ENCODE measurements around the gene ATP2A3.
A peak's percentile ranks its signal among the peaks of the same experiment; 100 is the strongest.

Gene ATP2A3

GRCh38 chr17:3968015-3968414 lies 3.8 kb upstream of the ATP2A3 start:
- Histone ChIP-seq H3K4me3 (ENCODE audit: low read length) (no peak overlapping the region), H3K9ac (ENCODE audit: low read length) (no peak overlapping the region), H3K9me3 (ENCODE audit: control insufficient read depth, low read depth, low read length) (no peaks in the 10 kb centered on the region), H3K27me3 (ENCODE audit: control insufficient read depth, insufficient read depth, low read length) (peaks cover 25% of the 10 kb centered on the region), H3K27ac (ENCODE audit: low read length) (no peak overlapping the region), H3K4me1 (ENCODE audit: control insufficient read depth, low read depth, low read length) (no peaks in the 10 kb centered on the region), H3K36me3 (ENCODE audit: control insufficient read depth, low read depth, low read length) (no peaks in the 10 kb centered on the region)

GRCh38 chr17:3966720-3967363 lies 2.6 kb upstream of the ATP2A3 start:
- Histone ChIP-seq H3K27ac (ENCODE audit: low read length) (no peak overlapping the region), H3K9ac (ENCODE audit: low read length) (no peak overlapping the region), H3K36me3 (ENCODE audit: control insufficient read depth, low read depth, low read length) (no peaks in the 10 kb centered on the region), H3K4me3 (ENCODE audit: low read length) (no peak overlapping the region), H3K27me3 (ENCODE audit: control insufficient read depth, insufficient read depth, low read length) (peaks cover 37% of the 10 kb centered on the region), H3K4me1 (ENCODE audit: control insufficient read depth, low read depth, low read length) (no peaks in the 10 kb centered on the region), H3K9me3 (ENCODE audit: control insufficient read depth, low read depth, low read length) (no peaks in the 10 kb centered on the region)

GRCh38 chr17:3965118-3965800 lies 1.0 kb upstream of the ATP2A3 start:
- Histone ChIP-seq H3K9ac (ENCODE audit: low read length) (no peak overlapping the region), H3K27ac (ENCODE audit: low read length) (no peak overlapping the region), H3K9me3 (ENCODE audit: control insufficient read depth, low read depth, low read length) (no peaks in the 10 kb centered on the region), H3K4me1 (ENCODE audit: control insufficient read depth, low read depth, low read length) (no peaks in the 10 kb centered on the region), H3K4me3 (ENCODE audit: low read length) (peak overlapping the region; percentile 57), H3K27me3 (ENCODE audit: control insufficient read depth, insufficient read depth, low read length) (peaks cover 40% of the 10 kb centered on the region), H3K36me3 (ENCODE audit: control insufficient read depth, low read depth, low read length) (no peaks in the 10 kb centered on the region)

- H3K4me3 ChIP-seq (ENCODE audit: low read length) = peak overlapping the region; percentile 21
Measured at GRCh38 chr17:3963237-3964201, 718 bp downstream of the ATP2A3 start.

GRCh38 chr17:3962965-3963236 lies 1.3 kb downstream of the ATP2A3 start:
- H3K27ac ChIP-seq (ENCODE audit: low read length) = no peak overlapping the region
- no peaks in the 10 kb centered on the region for H3K36me3 ChIP-seq (ENCODE audit: control insufficient read depth, low read depth, low read length)
- H3K27me3 ChIP-seq (ENCODE audit: control insufficient read depth, insufficient read depth, low read length) = peaks cover 40% of the 10 kb centered on the region
- H3K4me3 ChIP-seq (ENCODE audit: low read length) = no peak overlapping the region
- H3K4me1 ChIP-seq (ENCODE audit: control insufficient read depth, low read depth, low read length) = no peaks in the 10 kb centered on the region
- H3K9ac ChIP-seq (ENCODE audit: low read length) = no peak overlapping the region
- no peaks in the 10 kb centered on the region for H3K9me3 ChIP-seq (ENCODE audit: control insufficient read depth, low read depth, low read length)

More at GRCh38 chr17:3963237-3964201, 718 bp downstream of the ATP2A3 start:
- Histone ChIP-seq H3K27me3 (ENCODE audit: control insufficient read depth, insufficient read depth, low read length) (peaks cover 40% of the 10 kb centered on the region), H3K9me3 (ENCODE audit: control insufficient read depth, low read depth, low read length) (no peaks in the 10 kb centered on the region), H3K27ac (ENCODE audit: low read length) (no peak overlapping the region), H3K9ac (ENCODE audit: low read length) (no peak overlapping the region), H3K36me3 (ENCODE audit: control insufficient read depth, low read depth, low read length) (no peaks in the 10 kb centered on the region), H3K4me1 (ENCODE audit: control insufficient read depth, low read depth, low read length) (no peaks in the 10 kb centered on the region)

- no peak overlapping the region for H3K9ac ChIP-seq (ENCODE audit: low read length)
Measured at GRCh38 chr17:3962217-3962964, 1.8 kb downstream of the ATP2A3 start.

GRCh38 chr17:3961564-3962047 lies 2.6 kb downstream of the ATP2A3 start:
- Histone ChIP-seq H3K4me1 (ENCODE audit: control insufficient read depth, low read depth, low read length) (peaks cover 5% of the 10 kb centered on the region), H3K27me3 (ENCODE audit: control insufficient read depth, insufficient read depth, low read length) (peaks cover 40% of the 10 kb centered on the region), H3K36me3 (ENCODE audit: control insufficient read depth, low read depth, low read length) (no peaks in the 10 kb centered on the region), H3K9me3 (ENCODE audit: control insufficient read depth, low read depth, low read length) (no peaks in the 10 kb centered on the region), H3K4me3 (ENCODE audit: low read length) (no peak overlapping the region), H3K27ac (ENCODE audit: low read length) (no peak overlapping the region), H3K9ac (ENCODE audit: low read length) (no peak overlapping the region)

More at GRCh38 chr17:3962217-3962964, 1.8 kb downstream of the ATP2A3 start:
- Histone ChIP-seq H3K4me1 (ENCODE audit: control insufficient read depth, low read depth, low read length) (no peaks in the 10 kb centered on the region), H3K27me3 (ENCODE audit: control insufficient read depth, insufficient read depth, low read length) (peaks cover 40% of the 10 kb centered on the region), H3K4me3 (ENCODE audit: low read length) (no peak overlapping the region), H3K9me3 (ENCODE audit: control insufficient read depth, low read depth, low read length) (no peaks in the 10 kb centered on the region), H3K36me3 (ENCODE audit: control insufficient read depth, low read depth, low read length) (no peaks in the 10 kb centered on the region), H3K27ac (ENCODE audit: low read length) (no peak overlapping the region)

- Histone ChIP-seq H3K4me3 (ENCODE audit: low read length) (no peak overlapping the region), H3K4me1 (ENCODE audit: control insufficient read depth, low read depth, low read length) (peaks cover 10% of the 10 kb centered on the region), H3K9ac (ENCODE audit: low read length) (no peak overlapping the region), H3K27ac (ENCODE audit: low read length) (no peak overlapping the region), H3K27me3 (ENCODE audit: control insufficient read depth, insufficient read depth, low read length) (peaks cover 40% of the 10 kb centered on the region), H3K9me3 (ENCODE audit: control insufficient read depth, low read depth, low read length) (no peaks in the 10 kb centered on the region), H3K36me3 (ENCODE audit: control insufficient read depth, low read depth, low read length) (no peaks in the 10 kb centered on the region)
Measured at GRCh38 chr17:3960764-3961163, 3.5 kb downstream of the ATP2A3 start.

- no peak overlapping the region for H3K4me3 ChIP-seq (ENCODE audit: low read length)
- H3K27me3 ChIP-seq (ENCODE audit: control insufficient read depth, insufficient read depth, low read length) = peaks cover 35% of the 10 kb centered on the region
- no peak overlapping the region for H3K9ac ChIP-seq (ENCODE audit: low read length)
- H3K36me3 ChIP-seq (ENCODE audit: control insufficient read depth, low read depth, low read length) = no peaks in the 10 kb centered on the region
- no peaks in the 10 kb centered on the region for H3K9me3 ChIP-seq (ENCODE audit: control insufficient read depth, low read depth, low read length)
- H3K27ac ChIP-seq (ENCODE audit: low read length) = no peak overlapping the region
- H3K4me1 ChIP-seq (ENCODE audit: control insufficient read depth, low read depth, low read length) = peaks cover 12% of the 10 kb centered on the region
Measured at GRCh38 chr17:3959921-3960601, 4.2 kb downstream of the ATP2A3 start.

GRCh38 chr17:3959295-3959899 lies 4.8 kb downstream of the ATP2A3 start:
- Histone ChIP-seq H3K4me1 (ENCODE audit: control insufficient read depth, low read depth, low read length) (peaks cover 14% of the 10 kb centered on the region), H3K27ac (ENCODE audit: low read length) (no peak overlapping the region), H3K4me3 (ENCODE audit: low read length) (no peak overlapping the region), H3K36me3 (ENCODE audit: control insufficient read depth, low read depth, low read length) (no peaks in the 10 kb centered on the region), H3K27me3 (ENCODE audit: control insufficient read depth, insufficient read depth, low read length) (peaks cover 29% of the 10 kb centered on the region), H3K9ac (ENCODE audit: low read length) (no peak overlapping the region), H3K9me3 (ENCODE audit: control insufficient read depth, low read depth, low read length) (no peaks in the 10 kb centered on the region)
